Measurements from ENCODE around the gene RNASEH2A. TPM values are rescaled to one million over a fixed set of nuclear protein-coding genes. Genes with fewer than 3 reads are reported as not detected.

RNASEH2A gene
- total RNA-seq, 4 donors from 2014 or later: 3.6 to 7.5 (median 5.1) TPM

DNA sequence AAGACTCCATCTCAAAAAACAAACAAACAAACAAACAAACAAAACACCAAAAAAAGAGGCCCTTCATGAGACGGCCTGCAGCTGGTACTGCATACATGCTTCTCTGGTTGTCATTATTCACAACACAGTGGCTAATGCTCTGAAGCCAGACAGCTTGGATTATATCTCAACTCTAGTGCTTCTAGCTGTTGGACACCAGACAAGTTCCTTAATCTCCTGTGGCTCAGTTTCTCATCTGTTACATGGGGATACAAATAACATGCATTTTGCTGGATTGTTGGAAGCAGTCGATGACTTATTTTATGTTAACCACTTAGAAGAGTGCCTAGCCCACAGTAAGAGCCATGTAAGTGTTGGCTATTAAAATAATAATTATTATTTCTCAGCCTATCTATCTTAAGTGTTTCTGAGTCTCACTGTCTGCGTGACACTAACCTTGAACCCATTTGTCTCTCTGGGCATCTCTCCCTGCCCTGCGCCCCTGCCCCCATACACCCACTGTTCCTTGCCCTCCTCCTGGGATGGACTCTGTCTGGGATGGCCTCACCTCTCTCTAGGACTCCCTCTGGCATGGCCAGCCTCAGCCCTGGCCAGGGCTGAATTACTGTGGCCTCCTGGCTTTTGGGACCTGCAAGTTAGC lies 18.2 kb upstream of the RNASEH2A start:
- TF ChIP-seq, protein P1, sequence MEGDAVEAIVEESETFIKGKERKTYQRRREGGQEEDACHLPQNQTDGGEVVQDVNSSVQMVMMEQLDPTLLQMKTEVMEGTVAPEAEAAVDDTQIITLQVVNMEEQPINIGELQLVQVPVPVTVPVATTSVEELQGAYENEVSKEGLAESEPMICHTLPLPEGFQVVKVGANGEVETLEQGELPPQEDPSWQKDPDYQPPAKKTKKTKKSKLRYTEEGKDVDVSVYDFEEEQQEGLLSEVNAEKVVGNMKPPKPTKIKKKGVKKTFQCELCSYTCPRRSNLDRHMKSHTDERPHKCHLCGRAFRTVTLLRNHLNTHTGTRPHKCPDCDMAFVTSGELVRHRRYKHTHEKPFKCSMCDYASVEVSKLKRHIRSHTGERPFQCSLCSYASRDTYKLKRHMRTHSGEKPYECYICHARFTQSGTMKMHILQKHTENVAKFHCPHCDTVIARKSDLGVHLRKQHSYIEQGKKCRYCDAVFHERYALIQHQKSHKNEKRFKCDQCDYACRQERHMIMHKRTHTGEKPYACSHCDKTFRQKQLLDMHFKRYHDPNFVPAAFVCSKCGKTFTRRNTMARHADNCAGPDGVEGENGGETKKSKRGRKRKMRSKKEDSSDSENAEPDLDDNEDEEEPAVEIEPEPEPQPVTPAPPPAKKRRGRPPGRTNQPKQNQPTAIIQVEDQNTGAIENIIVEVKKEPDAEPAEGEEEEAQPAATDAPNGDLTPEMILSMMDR (IDR thresholded peaks at IDR 0.05; ENCODE audit: low read depth): no peak

DNA sequence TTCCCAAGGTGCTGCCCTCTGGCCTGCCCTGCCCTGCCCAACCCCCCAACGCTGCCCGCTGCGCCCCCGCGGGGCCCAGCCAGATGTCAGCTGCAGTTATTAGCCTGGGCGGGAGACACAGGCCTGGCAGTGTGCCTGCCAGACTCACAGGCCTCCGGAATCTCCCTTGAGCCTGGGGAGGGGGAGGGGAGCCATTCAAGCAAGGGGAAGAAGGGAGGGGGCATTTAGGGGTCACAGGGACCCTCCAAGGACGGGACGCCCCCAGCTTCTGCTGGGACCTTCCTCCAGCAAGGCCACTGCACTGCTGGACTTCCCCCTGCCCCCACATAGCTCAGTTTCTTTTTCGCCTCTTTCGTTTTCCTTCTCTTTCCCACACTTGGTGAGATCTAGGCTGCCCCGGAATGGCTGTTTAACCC lies 17.7 kb upstream of the RNASEH2A start:
- TF ChIP-seq, protein P1 (IDR thresholded peaks at IDR 0.05; ENCODE audit: low read depth): no peak

DNA sequence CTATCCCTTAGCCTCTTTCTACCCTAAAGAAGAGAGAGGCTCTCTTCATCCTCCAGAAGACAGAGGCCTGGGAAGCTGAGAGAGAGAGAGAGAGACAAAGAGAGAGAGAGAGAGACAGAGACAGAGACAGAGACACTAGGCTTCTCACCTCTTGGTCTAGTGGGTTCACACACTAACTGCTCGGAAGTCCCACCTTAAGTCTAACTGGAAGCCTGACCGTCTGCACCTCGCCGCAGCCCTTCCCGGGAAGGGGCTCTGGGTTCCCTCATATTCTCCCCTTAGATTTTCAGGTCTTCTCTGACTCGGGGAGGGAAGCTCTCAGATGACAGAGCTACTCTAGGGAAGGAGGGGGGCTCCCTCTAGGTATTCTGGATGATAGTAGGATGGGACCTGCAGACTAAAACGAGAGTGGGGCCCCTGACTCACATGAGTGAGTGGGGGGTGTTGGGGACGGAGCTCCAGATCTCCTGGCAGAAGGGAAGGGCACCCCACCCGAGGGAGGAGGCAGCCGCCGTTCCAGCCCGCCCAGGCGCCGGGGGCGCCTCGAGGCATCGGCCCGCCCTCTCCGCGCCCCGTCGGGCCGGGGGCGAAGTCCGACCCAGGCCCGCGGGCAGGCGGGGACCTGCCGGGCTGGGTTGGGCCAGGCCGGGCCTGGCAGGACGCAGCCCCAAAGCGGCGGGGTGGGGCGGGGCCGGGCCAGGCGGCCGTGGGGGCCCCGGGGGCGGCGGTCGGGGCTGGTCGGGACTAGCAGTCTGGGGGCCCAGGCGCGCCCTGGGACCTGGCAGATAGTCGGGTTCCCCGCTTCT lies 17.1 kb upstream of the RNASEH2A start:
- TF ChIP-seq, protein P1 (IDR thresholded peaks at IDR 0.05; ENCODE audit: low read depth): no peak

DNA sequence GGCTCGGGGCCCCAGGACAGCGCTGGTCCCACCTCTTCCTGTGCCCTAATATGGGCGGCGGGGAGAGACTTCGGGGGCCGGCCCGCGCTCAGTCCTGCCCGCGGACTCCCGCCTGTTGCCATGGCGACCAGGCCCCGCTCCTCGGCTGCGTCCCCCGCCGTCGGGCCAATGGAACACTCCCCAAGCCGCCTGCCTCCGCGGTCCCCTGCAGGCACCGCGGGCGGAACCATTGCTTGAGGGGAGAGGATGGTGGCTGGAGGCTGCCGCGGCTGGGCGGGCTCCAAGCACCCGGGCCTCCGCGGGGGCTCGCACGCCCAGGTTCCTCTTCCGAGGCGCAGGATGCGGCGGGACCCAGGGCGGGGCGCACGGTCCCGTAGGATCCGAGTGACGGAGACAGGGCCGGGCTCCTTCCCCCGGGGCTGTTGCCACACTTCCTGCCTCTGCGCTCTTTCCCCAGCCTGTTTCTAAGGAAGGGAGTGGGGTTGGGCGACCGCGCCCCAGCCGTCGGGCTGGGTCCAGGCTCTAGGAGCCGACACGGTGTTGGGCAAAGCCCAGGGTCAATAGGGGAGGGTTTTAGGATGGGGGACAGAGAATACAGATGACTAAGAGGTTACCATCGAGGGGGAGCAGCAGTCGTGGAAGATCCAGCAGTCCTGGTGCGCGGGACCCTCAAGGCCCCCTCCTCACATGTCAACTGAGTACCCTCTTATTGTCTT lies 16.3 kb upstream of the RNASEH2A start:
- TF ChIP-seq, protein P1 (IDR thresholded peaks at IDR 0.05; ENCODE audit: low read depth): no peak

DNA sequence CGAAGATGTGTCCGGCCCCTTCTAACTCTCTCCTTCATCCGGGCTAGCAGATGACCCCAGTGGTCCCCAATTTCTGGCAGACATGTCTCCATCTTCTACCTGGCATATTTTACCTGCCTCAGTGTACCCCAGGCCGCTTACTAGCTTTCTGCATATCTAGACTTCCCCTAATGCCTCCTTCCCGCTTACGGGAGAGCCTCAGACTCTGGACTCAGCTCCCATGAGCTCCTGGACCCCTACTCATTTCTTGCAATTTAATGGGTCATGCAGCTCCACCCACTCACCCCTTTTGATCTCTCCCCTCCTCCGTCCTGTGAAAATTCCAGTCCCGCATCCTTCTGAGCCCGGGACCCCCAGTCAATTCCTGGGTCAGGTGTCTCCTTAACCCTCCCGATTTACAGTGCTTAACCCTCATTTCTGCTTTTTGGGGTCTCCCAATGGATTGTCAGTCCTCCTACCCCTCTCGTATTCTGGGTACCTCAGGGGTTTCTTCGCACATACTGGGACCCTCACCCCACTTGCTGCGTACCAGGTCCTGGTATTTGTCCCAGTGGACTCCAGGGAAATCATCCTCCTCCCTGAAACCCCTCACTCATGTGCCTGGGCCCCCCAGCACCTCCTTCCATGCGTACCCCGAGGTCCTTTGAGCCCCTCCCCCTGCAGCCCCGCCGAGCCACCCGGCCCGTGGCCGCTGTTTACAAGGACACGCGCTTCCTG lies 15.6 kb upstream of the RNASEH2A start:
- TF ChIP-seq, protein P1 (IDR thresholded peaks at IDR 0.05; ENCODE audit: low read depth): no peak

DNA sequence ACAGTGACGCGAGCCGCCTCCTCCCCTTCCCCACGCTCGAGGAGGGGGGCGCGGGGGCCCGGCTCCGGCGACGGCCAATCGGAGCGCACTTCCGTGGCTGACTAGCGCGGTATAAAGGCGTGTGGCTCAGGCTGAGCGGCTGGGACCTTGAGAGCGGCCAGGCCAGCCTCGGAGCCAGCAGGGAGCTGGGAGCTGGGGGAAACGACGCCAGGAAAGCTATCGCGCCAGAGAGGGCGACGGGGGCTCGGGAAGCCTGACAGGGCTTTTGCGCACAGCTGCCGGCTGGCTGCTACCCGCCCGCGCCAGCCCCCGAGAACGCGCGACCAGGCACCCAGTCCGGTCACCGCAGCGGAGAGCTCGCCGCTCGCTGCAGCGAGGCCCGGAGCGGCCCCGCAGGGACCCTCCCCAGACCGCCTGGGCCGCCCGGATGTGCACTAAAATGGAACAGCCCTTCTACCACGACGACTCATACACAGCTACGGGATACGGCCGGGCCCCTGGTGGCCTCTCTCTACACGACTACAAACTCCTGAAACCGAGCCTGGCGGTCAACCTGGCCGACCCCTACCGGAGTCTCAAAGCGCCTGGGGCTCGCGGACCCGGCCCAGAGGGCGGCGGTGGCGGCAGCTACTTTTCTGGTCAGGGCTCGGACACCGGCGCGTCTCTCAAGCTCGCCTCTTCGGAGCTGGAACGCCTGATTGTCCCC lies 14.9 kb upstream of the RNASEH2A start, which contains the start of gene JUNB:
Gene JUNB (plus strand): TSS at position 142 of the 706 bp plus-strand sequence. CDS start 286 bp downstream, at position 428.
- TF ChIP-seq, protein P1 (IDR thresholded peaks at IDR 0.05; ENCODE audit: low read depth): no peak
